Osteocyte (in vitro differentiated cells): ENCODE results near the gene LRBA. TPM values are rescaled to one million over a fixed set of nuclear protein-coding genes. Genes with fewer than 3 reads are reported as not detected.

Experiments used
- DNase-seq: peaks from one replicate; pipeline ENCODE4 v3.0.0; 2021; ENCODE audit warnings: mixed read lengths; ENCODE audit not compliant: unreplicated experiment; ENCODE audit errors: extremely low spot score
- H3K27ac Mint-ChIP-seq: one replicate; pipeline ENCODE4 v1.8.0; 2021; ENCODE audit warnings: mild to moderate bottlenecking, mixed read lengths; ENCODE audit not compliant: unreplicated experiment
- H3K27me3 Mint-ChIP-seq: one replicate; pipeline ENCODE4 v1.8.0; 2021; ENCODE audit warnings: mixed read lengths; ENCODE audit not compliant: unreplicated experiment
- H3K36me3 Mint-ChIP-seq: one replicate; pipeline ENCODE4 v1.8.0; 2021; ENCODE audit warnings: mixed read lengths; ENCODE audit not compliant: unreplicated experiment
- H3K4me1 Mint-ChIP-seq: one replicate; pipeline ENCODE4 v1.8.0; 2021; ENCODE audit warnings: mixed read lengths; ENCODE audit not compliant: unreplicated experiment
- H3K4me3 Mint-ChIP-seq: one replicate; pipeline ENCODE4 v1.8.0; 2021; ENCODE audit warnings: mild to moderate bottlenecking, moderate library complexity, mixed read lengths; ENCODE audit not compliant: unreplicated experiment
- H3K9me3 Mint-ChIP-seq: one replicate; pipeline ENCODE4 v1.8.0; 2021; ENCODE audit warnings: mixed read lengths; ENCODE audit not compliant: unreplicated experiment
- total RNA-seq: library from RNA; stranded (reverse); gene quantifications from 2 replicates; pipeline ENCODE4 v1.2.1, GENCODE V29; 2021
- TF ChIP-seq, protein P1 (sequence below): fragments of 200-600 bp; sonication (generic); IDR thresholded peaks from 2 replicates; pipeline ENCODE4 v1.5.0; 2021; ENCODE audit warnings: antibody characterized with exemption, mild to moderate bottlenecking, moderate library complexity

LRBA gene
- total RNA-seq, 1 donor from 2014 or later: 40.8 TPM

DNA sequence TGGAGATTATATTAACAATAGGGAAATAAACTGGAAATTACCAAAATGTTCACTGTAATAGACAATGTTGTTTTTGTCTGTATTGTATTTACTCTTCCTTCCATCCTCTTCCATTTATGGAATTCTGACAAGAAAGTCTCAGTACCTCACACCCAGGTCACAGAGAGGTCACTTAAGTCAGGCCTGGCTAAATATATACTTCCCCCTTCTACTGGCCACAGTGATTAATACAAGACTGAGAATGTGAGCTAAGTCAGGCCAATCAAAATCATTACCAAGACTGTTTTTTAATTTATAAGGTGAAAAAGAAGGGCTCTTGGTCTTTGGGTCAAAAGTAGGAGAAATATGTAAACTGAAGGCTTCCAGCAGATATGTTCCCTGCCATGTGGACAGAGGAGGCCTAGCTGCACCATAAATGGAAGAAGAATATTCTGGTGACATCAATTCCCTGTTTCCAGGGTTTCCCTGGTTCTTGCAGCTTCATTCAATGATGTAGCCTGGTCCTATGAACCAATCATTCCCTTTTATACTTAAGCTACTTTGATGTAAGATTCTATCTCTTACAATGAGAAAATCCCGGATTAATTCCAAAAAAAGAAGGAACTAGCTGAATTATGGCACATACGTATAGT lies 64.3 kb downstream of the LRBA start:
- no peaks in the 10 kb centered on the region for H3K27me3 Mint-ChIP-seq
- H3K36me3 Mint-ChIP-seq: peaks cover 3% of the 10 kb centered on the region

DNA sequence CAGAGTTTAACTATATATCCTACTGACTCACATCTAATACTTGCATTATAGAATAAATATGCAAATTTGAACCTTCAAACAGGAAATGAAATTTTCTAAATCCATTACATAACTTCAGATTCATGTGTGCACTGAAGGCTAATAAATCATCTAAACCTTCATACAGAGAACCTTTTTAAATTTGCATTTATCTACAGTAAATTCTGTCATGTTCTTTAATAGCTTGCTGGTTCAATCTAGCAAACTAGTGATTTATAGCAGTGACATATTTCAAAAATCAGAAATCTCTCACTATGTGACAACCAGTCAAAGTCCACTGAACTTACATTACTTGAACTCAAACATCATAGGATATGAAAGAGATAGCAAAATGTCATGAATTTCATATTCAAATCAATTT lies 65.1 kb downstream of the LRBA start:
- Mint-ChIP-seq H3K4me1 (peaks cover 3% of the 10 kb centered on the region), H3K27ac (no peak overlapping the region), H3K4me3 (no peak overlapping the region), H3K27me3 (no peaks in the 10 kb centered on the region), H3K9me3 (no peaks in the 10 kb centered on the region), H3K36me3 (peaks cover 3% of the 10 kb centered on the region)
- no peak for DNase-seq
- TF ChIP-seq, protein P1, sequence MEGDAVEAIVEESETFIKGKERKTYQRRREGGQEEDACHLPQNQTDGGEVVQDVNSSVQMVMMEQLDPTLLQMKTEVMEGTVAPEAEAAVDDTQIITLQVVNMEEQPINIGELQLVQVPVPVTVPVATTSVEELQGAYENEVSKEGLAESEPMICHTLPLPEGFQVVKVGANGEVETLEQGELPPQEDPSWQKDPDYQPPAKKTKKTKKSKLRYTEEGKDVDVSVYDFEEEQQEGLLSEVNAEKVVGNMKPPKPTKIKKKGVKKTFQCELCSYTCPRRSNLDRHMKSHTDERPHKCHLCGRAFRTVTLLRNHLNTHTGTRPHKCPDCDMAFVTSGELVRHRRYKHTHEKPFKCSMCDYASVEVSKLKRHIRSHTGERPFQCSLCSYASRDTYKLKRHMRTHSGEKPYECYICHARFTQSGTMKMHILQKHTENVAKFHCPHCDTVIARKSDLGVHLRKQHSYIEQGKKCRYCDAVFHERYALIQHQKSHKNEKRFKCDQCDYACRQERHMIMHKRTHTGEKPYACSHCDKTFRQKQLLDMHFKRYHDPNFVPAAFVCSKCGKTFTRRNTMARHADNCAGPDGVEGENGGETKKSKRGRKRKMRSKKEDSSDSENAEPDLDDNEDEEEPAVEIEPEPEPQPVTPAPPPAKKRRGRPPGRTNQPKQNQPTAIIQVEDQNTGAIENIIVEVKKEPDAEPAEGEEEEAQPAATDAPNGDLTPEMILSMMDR: no peak

More for the DNA sequence above, 64.3 kb downstream of the LRBA start:
- Mint-ChIP-seq H3K4me1 (peaks cover 3% of the 10 kb centered on the region), H3K4me3 (no peak overlapping the region), H3K9me3 (no peaks in the 10 kb centered on the region), H3K27ac (no peak overlapping the region)
- DNase-seq: no peak
- TF ChIP-seq, protein P1: no peak

DNA sequence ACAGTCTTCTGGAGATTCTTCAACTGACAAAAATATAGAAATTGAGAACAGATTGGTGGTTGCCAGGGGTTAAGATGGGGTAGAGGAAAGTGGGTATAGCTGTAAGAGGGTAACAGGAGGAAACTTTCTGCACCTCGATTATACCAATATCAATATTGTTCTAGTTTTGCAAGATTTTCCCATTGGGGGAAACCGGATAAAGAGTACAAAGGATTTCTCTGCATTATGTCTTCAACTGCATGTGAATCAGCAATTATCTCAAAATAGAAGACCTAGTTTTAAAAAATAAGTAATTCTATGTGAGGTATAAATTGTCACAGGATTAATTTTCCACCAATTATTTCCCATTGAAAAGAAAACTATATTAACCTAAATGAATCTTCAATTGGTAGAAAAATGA lies 65.7 kb downstream of the LRBA start:
- Mint-ChIP-seq H3K4me1 (peaks cover 3% of the 10 kb centered on the region), H3K9me3 (no peaks in the 10 kb centered on the region)
- TF ChIP-seq, protein P1: no peak

DNA sequence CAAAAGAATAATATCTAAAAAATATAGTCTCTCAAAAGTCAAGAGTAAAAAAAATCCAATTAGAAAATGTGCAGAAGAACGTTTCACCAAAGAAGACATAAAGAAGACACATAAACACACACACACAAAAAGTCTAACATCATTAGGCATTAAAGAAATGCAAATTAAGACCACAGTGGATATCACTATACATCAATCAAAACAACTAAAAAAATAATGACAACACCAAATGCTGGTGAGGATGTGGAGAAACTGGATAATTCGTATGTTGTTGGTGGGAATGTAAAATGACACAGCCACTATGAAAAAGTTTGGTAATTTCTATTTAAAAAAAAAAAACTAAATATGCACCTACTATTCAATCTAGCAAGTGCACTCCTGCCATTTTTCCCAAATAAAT lies 66.4 kb downstream of the LRBA start:
- Mint-ChIP-seq H3K4me3 (no peak overlapping the region), H3K36me3 (peaks cover 3% of the 10 kb centered on the region), H3K9me3 (no peaks in the 10 kb centered on the region), H3K27me3 (no peaks in the 10 kb centered on the region), H3K4me1 (peaks cover 5% of the 10 kb centered on the region), H3K27ac (no peak overlapping the region)
- TF ChIP-seq, protein P1: no peak
- no peak for DNase-seq

More for the DNA sequence above, 65.7 kb downstream of the LRBA start:
- Mint-ChIP-seq H3K36me3 (peaks cover 3% of the 10 kb centered on the region), H3K27me3 (no peaks in the 10 kb centered on the region), H3K27ac (no peak overlapping the region), H3K4me3 (no peak overlapping the region)
- no peak for DNase-seq

DNA sequence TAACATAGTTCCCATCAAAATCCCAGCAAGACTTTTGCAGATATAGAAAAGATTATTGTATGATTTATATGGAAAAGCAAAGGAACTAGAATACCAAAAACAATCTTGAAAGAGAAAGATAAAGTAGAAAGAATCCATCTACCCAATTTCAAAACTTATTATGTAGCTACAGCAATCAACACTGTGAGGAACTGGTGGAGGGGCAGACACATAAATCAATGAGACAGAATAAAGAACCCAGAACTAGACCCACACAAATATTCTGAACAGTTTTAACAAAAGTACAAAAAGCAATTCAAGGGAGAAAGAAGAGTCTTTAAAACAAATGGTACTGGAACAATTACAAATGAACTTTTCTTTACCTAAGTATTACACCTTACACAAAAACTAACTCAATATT lies 67.0 kb downstream of the LRBA start:
- no peak for DNase-seq
- Mint-ChIP-seq H3K36me3 (peaks cover 3% of the 10 kb centered on the region), H3K27ac (no peak overlapping the region), H3K4me1 (peaks cover 7% of the 10 kb centered on the region), H3K9me3 (no peaks in the 10 kb centered on the region), H3K4me3 (no peak overlapping the region), H3K27me3 (no peaks in the 10 kb centered on the region)
- TF ChIP-seq, protein P1: no peak
